DOHH2 (cell line): Measurements from ENCODE around the gene PRKCE.

ENCODE experiments used
- H3F3A ChIP-seq: fragments of 200-600 bp; sonication (generic), shearing (Covaris generic); 2 replicates; pipeline ENCODE4 v1.6.0; 2016; ENCODE audit warnings: antibody characterized with exemption, mild to moderate bottlenecking; ENCODE audit not compliant: control insufficient read depth, insufficient read depth
- H3K27ac ChIP-seq: fragments of 200-600 bp; sonication (generic); 2 replicates; pipeline ENCODE4 v1.5.1; 2014; ENCODE audit warnings: low read depth, mild to moderate bottlenecking, low read length, moderate library complexity
- H3K27me3 ChIP-seq: fragments of 200-600 bp; sonication (generic); 2 replicates; pipeline ENCODE4 v1.6.1; 2014; ENCODE audit warnings: mild to moderate bottlenecking, low read length, mixed read lengths; ENCODE audit not compliant: control insufficient read depth
- H3K36me3 ChIP-seq: fragments of 200-600 bp; sonication (generic); 2 replicates; pipeline ENCODE4 v1.6.1; 2014; ENCODE audit warnings: mild to moderate bottlenecking, low read length, moderate library complexity, mixed read lengths; ENCODE audit not compliant: control insufficient read depth
- H3K4me1 ChIP-seq: fragments of 200-600 bp; sonication (generic); 2 replicates; pipeline ENCODE4 v1.6.1; 2014; ENCODE audit warnings: mild to moderate bottlenecking, low read length, mixed read lengths; ENCODE audit not compliant: control insufficient read depth
- H3K4me2 ChIP-seq: fragments of 200-600 bp; sonication (generic); 2 replicates; pipeline ENCODE4 v1.6.0; 2014; ENCODE audit warnings: mild to moderate bottlenecking, low read length, moderate library complexity
- H3K4me3 ChIP-seq: fragments of 200-600 bp; sonication (generic); 2 replicates; pipeline ENCODE4 v1.5.1; 2014; ENCODE audit warnings: mild to moderate bottlenecking, low read length, mixed read lengths
- H3K79me2 ChIP-seq: fragments of 200-600 bp; sonication (generic); 2 replicates; pipeline ENCODE4 v1.6.1; 2014; ENCODE audit warnings: mild to moderate bottlenecking, low read length, mixed read lengths; ENCODE audit not compliant: control insufficient read depth
- H3K9me2 ChIP-seq: fragments of 200-600 bp; sonication (generic); replicated peaks from 2 replicates; pipeline ENCODE4 v1.6.1; 2014; ENCODE audit warnings: mild to moderate bottlenecking, low read length, mixed read lengths; ENCODE audit not compliant: control insufficient read depth
- H3K9me3 ChIP-seq: fragments of 200-600 bp; sonication (generic); 2 replicates; pipeline ENCODE4 v1.6.1; 2014; ENCODE audit warnings: antibody characterized with exemption, low read length, mixed read lengths; ENCODE audit not compliant: control insufficient read depth, insufficient read depth
- H4K20me1 ChIP-seq: fragments of 200-600 bp; sonication (generic); 2 replicates; pipeline ENCODE4 v1.6.0; 2014; ENCODE audit warnings: low read depth, mild to moderate bottlenecking, antibody characterized with exemption, low read length, moderate library complexity; ENCODE audit not compliant: control insufficient read depth, insufficient read depth
- EZH2phosphoT487 ChIP-seq: fragments of 200-600 bp; sonication (generic); IDR thresholded peaks from 2 replicates; pipeline ENCODE4 v1.6.1; 2017; ENCODE audit warnings: borderline replicate concordance, mild to moderate bottlenecking, antibody characterized with exemption, low read length, moderate library complexity, mixed read lengths
- TF ChIP-seq, protein P1 (sequence below): fragments of 200-600 bp; sonication (generic); IDR thresholded peaks from one replicate; pipeline ENCODE4 v1.5.1; 2014; ENCODE audit warnings: antibody characterized with exemption, mild to moderate bottlenecking, low read depth, low read length; ENCODE audit not compliant: poor library complexity, severe bottlenecking

The PRKCE gene

DNA sequence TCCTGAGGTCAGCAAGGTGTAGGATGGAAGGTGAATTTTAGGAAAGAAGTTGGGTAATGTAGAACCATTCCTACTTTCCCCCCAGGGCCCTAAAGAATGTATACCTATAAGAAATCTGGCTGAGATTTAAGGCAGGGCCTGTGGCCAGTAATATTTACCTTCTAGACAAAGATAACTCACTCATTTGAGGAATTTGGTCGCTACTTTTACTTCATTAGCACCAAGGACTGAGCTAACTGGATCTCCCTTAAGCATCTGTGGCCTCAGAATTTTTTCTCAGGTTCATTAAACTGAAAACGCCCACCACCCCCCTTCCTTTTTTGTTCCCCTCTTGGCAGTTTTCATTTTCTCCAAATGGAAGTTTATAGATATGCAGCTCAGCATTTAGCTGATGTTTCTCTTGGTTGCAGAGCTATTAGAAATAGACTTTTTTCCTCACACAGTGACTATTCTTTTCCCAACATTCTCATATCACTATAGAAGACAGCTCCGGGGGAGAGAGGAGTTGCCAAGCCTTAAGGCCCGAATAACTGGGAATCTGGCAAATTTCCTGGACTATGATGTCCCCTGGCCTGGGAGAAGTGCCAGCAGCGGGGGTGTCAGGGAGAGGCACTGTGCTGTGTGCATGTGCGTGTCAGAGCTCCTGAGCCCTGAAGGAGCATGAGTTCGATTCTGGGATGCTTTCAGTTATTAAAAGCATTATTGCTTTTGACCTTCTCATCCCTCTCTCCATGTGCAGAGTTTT, 310.9 kb downstream of the PRKCE start:
- Histone ChIP-seq H3K4me2 (no peak overlapping the region), H3K4me1 (0 out of 2 replicates have a peak, but pooled peaks cover 5% of the 10 kb centered on the region), H4K20me1 (no peaks in the 10 kb centered on the region), H3K79me2 (no peaks in the 10 kb centered on the region), H3K27me3 (no peaks in the 10 kb centered on the region), H3F3A (no peaks in the 10 kb centered on the region), H3K4me3 (no peak overlapping the region), H3K27ac (no peak overlapping the region), H3K9me2 (no peaks in the 10 kb centered on the region), H3K36me3 (no peaks in the 10 kb centered on the region), H3K9me3 (no peaks in the 10 kb centered on the region)
- TF ChIP-seq EZH2phosphoT487, result no peak
- TF ChIP-seq, protein P1, sequence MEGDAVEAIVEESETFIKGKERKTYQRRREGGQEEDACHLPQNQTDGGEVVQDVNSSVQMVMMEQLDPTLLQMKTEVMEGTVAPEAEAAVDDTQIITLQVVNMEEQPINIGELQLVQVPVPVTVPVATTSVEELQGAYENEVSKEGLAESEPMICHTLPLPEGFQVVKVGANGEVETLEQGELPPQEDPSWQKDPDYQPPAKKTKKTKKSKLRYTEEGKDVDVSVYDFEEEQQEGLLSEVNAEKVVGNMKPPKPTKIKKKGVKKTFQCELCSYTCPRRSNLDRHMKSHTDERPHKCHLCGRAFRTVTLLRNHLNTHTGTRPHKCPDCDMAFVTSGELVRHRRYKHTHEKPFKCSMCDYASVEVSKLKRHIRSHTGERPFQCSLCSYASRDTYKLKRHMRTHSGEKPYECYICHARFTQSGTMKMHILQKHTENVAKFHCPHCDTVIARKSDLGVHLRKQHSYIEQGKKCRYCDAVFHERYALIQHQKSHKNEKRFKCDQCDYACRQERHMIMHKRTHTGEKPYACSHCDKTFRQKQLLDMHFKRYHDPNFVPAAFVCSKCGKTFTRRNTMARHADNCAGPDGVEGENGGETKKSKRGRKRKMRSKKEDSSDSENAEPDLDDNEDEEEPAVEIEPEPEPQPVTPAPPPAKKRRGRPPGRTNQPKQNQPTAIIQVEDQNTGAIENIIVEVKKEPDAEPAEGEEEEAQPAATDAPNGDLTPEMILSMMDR, result no peak

DNA sequence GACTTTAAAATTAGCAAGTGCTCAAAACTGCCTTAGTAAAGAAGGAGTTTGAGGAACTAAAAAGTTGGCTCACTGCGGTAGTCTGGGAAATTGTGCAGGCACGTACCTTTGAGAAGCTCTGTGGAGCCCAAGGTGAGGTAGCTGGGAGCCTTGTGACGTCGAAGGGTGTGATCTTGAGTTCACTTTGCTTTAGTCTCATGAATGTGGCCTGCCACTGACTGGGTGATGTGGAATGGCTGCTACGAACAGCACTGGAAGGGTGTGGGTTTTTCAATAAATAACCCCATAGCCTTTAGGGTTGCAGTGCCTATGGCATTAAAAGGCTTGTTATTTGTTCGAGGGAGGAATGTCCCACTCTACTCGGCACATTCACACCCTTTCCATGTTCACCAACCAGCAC, 312.3 kb downstream of the PRKCE start:
- no peaks in the 10 kb centered on the region for H3K9me3 ChIP-seq
- H3K4me1 ChIP-seq, result 0 out of 2 replicates have a peak, but pooled peaks cover 5% of the 10 kb centered on the region
- no peaks in the 10 kb centered on the region for H4K20me1 ChIP-seq
- no peak overlapping the region for H3K4me2 ChIP-seq
- H3K9me2 ChIP-seq, result no peaks in the 10 kb centered on the region
- TF ChIP-seq, protein P1, result no peak
- no peak for TF ChIP-seq EZH2phosphoT487
- H3K27ac ChIP-seq, result no peak overlapping the region
- H3K4me3 ChIP-seq, result no peak overlapping the region
- no peaks in the 10 kb centered on the region for H3F3A ChIP-seq
- no peaks in the 10 kb centered on the region for H3K36me3 ChIP-seq
- H3K79me2 ChIP-seq, result no peaks in the 10 kb centered on the region
- H3K27me3 ChIP-seq, result no peaks in the 10 kb centered on the region

DNA sequence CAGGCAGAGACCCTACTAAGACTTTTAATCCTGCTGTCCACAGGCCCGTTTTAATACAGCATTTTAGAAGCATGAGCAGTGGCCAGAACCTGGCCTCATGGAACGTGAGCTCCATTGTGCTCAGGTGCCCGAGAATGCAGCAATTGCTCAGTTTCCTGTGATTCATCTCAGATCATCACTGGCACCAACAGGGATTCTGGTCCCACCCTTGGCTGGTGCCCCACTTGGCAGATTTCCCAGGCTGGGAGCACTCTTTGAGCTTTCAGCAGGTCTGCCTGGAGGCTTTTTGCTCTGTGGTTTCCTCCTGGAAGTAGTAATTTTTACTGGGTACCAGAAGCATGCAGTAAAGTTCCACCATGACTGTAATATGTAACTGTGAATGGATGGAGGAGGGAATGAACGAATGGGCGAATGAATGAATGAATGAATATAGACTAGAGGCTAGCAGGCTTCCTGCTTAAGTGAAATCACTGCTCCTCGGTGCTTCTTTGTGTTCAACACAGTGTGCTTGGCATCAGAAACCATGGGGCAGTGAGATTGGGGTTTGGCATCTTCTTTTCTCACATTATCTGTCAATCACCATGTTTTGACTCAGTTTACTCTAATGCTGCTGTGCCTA, 312.9 kb downstream of the PRKCE start:
- Histone ChIP-seq H3K27me3 (no peaks in the 10 kb centered on the region), H3K79me2 (no peaks in the 10 kb centered on the region), H3K9me2 (no peaks in the 10 kb centered on the region), H3K4me1 (0 out of 2 replicates have a peak, but pooled peaks cover 5% of the 10 kb centered on the region), H3K36me3 (no peaks in the 10 kb centered on the region), H3K4me2 (no peak overlapping the region), H4K20me1 (no peaks in the 10 kb centered on the region), H3F3A (no peaks in the 10 kb centered on the region), H3K4me3 (no peak overlapping the region), H3K27ac (no peak overlapping the region), H3K9me3 (no peaks in the 10 kb centered on the region)
- TF ChIP-seq, protein P1, result no peak
- TF ChIP-seq EZH2phosphoT487, result no peak
